Panc1 (cell line): ENCODE data around the gene SPTBN4. TPM values are rescaled to one million over a fixed set of nuclear protein-coding genes. Genes with fewer than 3 reads are reported as not detected.

Experiments used
- ATAC-seq: fragments of 200-7000 bp; cut with Tn5 transposase; 2 replicates; pipeline ENCODE4 v1.9.1; 2020; ENCODE audit warnings: mild to moderate bottlenecking, moderate library complexity
- BruUV-seq: library from RNA; stranded (reverse); fragments of 400-500 nt; replicated peaks from 2 replicates; lab custom pipeline; 2021; lab: Mats Ljungman, UMichigan
- CTCF ChIA-PET: fragments of 300-600 bp; sonication (Branson Sonifier 250); formaldehyde crosslinking; loops from one replicate; lab custom pipeline; 2022; ENCODE audit warnings: antibody characterized with exemption; lab: Charles Lee
- POLR2A ChIA-PET: fragments of 300-600 bp; sonication (Branson Sonifier 250); formaldehyde crosslinking; loops from one replicate; lab custom pipeline; 2022; ENCODE audit warnings: antibody characterized with exemption; lab: Charles Lee
- DNase-seq: peaks from one replicate; pipeline ENCODE4 v3.0.0-alpha.2; 2010; ENCODE audit warnings: low read depth, low spot score
- H3K27ac ChIP-seq: 2 replicates; pipeline ENCODE4 v1.5.1; 2011; ENCODE audit warnings: mild to moderate bottlenecking, low read length, inconsistent platforms
- H3K27me3 ChIP-seq: fragments of 200-500 bp; sonication (Bioruptor generic); 2 replicates; pipeline ENCODE4 v1.6.0; 2014; ENCODE audit warnings: low read length, inconsistent platforms; ENCODE audit not compliant: control insufficient read depth, insufficient read depth
- H3K36me3 ChIP-seq: fragments of 200-500 bp; sonication (Bioruptor generic); 2 replicates; pipeline ENCODE4 v1.5.1; 2014; ENCODE audit warnings: inconsistent platforms, mild to moderate bottlenecking, low read length, moderate library complexity; ENCODE audit not compliant: control insufficient read depth, insufficient read depth
- H3K4me1 ChIP-seq: 2 replicates; pipeline ENCODE4 v1.5.1; 2011; ENCODE audit warnings: inconsistent platforms, mild to moderate bottlenecking, low read length, moderate library complexity; ENCODE audit not compliant: control insufficient read depth, insufficient read depth
- H3K4me3 ChIP-seq, 2 experiments: 2 replicates each; pipeline ENCODE4 v1.5.1; 2011 to 2012; ENCODE audit warnings: low read depth in 2 of 2, low read length in 2 of 2, mild to moderate bottlenecking in 2 of 2, inconsistent platforms in 1 of 2, moderate library complexity in 1 of 2
- H3K9me3 ChIP-seq: fragments of 200-500 bp; sonication (Bioruptor generic); 2 replicates; pipeline ENCODE4 v1.5.1; 2014; ENCODE audit warnings: low read depth, mild to moderate bottlenecking, inconsistent platforms, low read length, moderate library complexity; ENCODE audit not compliant: control insufficient read depth, insufficient read depth
- CTCF ChIP-seq: fragments of 450-650 bp; IDR thresholded peaks from 2 replicates; pipeline ENCODE4 v1.5.1; 2017; ENCODE audit warnings: mild to moderate bottlenecking
- POLR2AphosphoS5 ChIP-seq: IDR thresholded peaks from 2 replicates; pipeline ENCODE4 v1.6.1; 2012; ENCODE audit warnings: mild to moderate bottlenecking, low read depth, low read length, moderate library complexity
- REST ChIP-seq, 2 experiments: IDR thresholded peaks; 2 replicates each; pipeline ENCODE4 v1.6.1; 2011 to 2012; ENCODE audit warnings: low read depth in 2 of 2, control low read depth in 1 of 2, low read length in 1 of 2, mild to moderate bottlenecking in 1 of 2, moderate library complexity in 1 of 2; ENCODE audit not compliant: insufficient read depth in 1 of 2
- SIN3A ChIP-seq: IDR thresholded peaks from 2 replicates; pipeline ENCODE4 v1.6.1; 2012; ENCODE audit warnings: low read depth, mild to moderate bottlenecking, low read length, moderate library complexity, borderline replicate concordance; ENCODE audit not compliant: insufficient read depth
- TCF7L2 ChIP-seq: IDR thresholded peaks from 2 replicates; pipeline ENCODE4 v1.6.1; 2011; ENCODE audit warnings: mild to moderate bottlenecking, low read depth, low read length, inconsistent platforms
- in situ Hi-C: cut with HindIII; loops from 2 replicates; pipeline ENCODE4 v1.10.0; 2016; ENCODE audit warnings: low sequenced_read_pairs, low pct_unique_long_range_greater_than_20kb
- intact Hi-C: fragments of 100-400 bp; cut with micrococcal nuclease; formaldehyde crosslinking; loops from one replicate; pipeline ENCODE4 v1.10.0; 2022; ENCODE audit not compliant: unreplicated experiment
- total RNA-seq: library from RNA; stranded (reverse); gene quantifications from one replicate; pipeline ENCODE4 v1.2.1, GENCODE V29; 2021; ENCODE audit not compliant: unreplicated experiment

The SPTBN4 gene
- total RNA-seq, 1 experiment from 2014 or later, result 1.2 TPM

- no peak overlapping the region for H3K27ac ChIP-seq
- no peak overlapping the region for H3K4me3 ChIP-seq
- no peaks in the 10 kb centered on the region for H3K9me3 ChIP-seq
- in situ Hi-C loops (no loop called here), intact Hi-C loops (no loop called here)
- DNase-seq, result no peak
- no peak for ATAC-seq
- no peaks in the 10 kb centered on the region for H3K27me3 ChIP-seq
- no peaks in the 10 kb centered on the region for H3K4me1 ChIP-seq
- TF ChIP-seq CTCF (no peak), TCF7L2 (no peak), POLR2AphosphoS5 (no peak)
- ChIA-PET CTCF (no interaction called here), POLR2A (no interaction called here)
- BruUV-seq, result no TSS peak
- H3K36me3 ChIP-seq, result no peaks in the 10 kb centered on the region; the same call in 1 of the 2 replicates
Measured at GRCh38 chr19:40614622-40615411, 148.0 kb downstream of the SPTBN4 start.

- no peak for TF ChIP-seq POLR2AphosphoS5
- TF ChIP-seq CTCF, result no peak
- no peak for TF ChIP-seq REST (IDR thresholded peaks at IDR 0.05; ENCODE audit: insufficient read depth in 1 of 2, low read depth in 2 of 2, low read length in 1 of 2)
- TF ChIP-seq TCF7L2, result no peak
- TF ChIP-seq SIN3A, result no peak
Measured at GRCh38 chr19:40616178-40616577, 149.4 kb downstream of the SPTBN4 start.

More at GRCh38 chr19:40616178-40616577, 149.4 kb downstream of the SPTBN4 start:
- CTCF ChIA-PET, result interaction anchor here (0.7 kb wide), 1 partner anchor 19 kb away, joined by 3 read pairs; no protein-coding TSS in a partner anchor
- no TSS peak for BruUV-seq
- in situ Hi-C loops (no loop called here), intact Hi-C loops (no loop called here)
- Histone ChIP-seq H3K4me3 (no peak overlapping the region), H3K4me1 (no peaks in the 10 kb centered on the region), H3K27me3 (no peaks in the 10 kb centered on the region), H3K36me3 (no peaks in the 10 kb centered on the region; the same call in 1 of the 2 replicates), H3K27ac (no peak overlapping the region), H3K9me3 (no peaks in the 10 kb centered on the region)
- POLR2A ChIA-PET, result no interaction called here
- no peak for DNase-seq
- ATAC-seq, result no peak
